HG02678 (cell line): ENCODE measurements around the gene SLC39A11.

ENCODE experiments used
- ATAC-seq: cut with Tn5 transposase; IDR thresholded peaks from one replicate; pipeline ENCODE4 v1.9.1; 2021; ENCODE audit warnings: mild to moderate bottlenecking, moderate library complexity; ENCODE audit not compliant: unreplicated experiment

The SLC39A11 gene

GRCh38 chr17:73045724-73046123, 46.8 kb downstream of the SLC39A11 start:
- ATAC-seq, result no peak

GRCh38 chr17:73043686-73044581, 48.6 kb downstream of the SLC39A11 start:
- ATAC-seq, result no peak

GRCh38 chr17:73042809-73043685, 49.4 kb downstream of the SLC39A11 start:
- ATAC-seq, result no peak

GRCh38 chr17:73042225-73042624, 50.3 kb downstream of the SLC39A11 start:
- no peak for ATAC-seq

GRCh38 chr17:73039282-73039681, 53.2 kb downstream of the SLC39A11 start:
- no peak for ATAC-seq

- no peak for ATAC-seq
These were observed 61.0 kb downstream of the SLC39A11 start for GRCh38 chr17:73031472-73031871.

GRCh38 chr17:73030995-73031394, 61.5 kb downstream of the SLC39A11 start:
- no peak for ATAC-seq

GRCh38 chr17:73030501-73030921, 62.0 kb downstream of the SLC39A11 start:
- no peak for ATAC-seq

- no peak for ATAC-seq
These were observed 62.5 kb downstream of the SLC39A11 start for GRCh38 chr17:73029991-73030390.

- ATAC-seq, result no peak
These were observed 63.5 kb downstream of the SLC39A11 start for GRCh38 chr17:73029021-73029420.

- ATAC-seq, result no peak
These were observed 64.2 kb downstream of the SLC39A11 start for GRCh38 chr17:73028299-73028755.

GRCh38 chr17:73027130-73027741, 65.3 kb downstream of the SLC39A11 start:
- ATAC-seq, result no peak

GRCh38 chr17:73025041-73025560, 67.4 kb downstream of the SLC39A11 start:
- ATAC-seq, result no peak

GRCh38 chr17:73023759-73024158, 68.7 kb downstream of the SLC39A11 start:
- ATAC-seq, result no peak

- no peak for ATAC-seq
These were observed 69.8 kb downstream of the SLC39A11 start for GRCh38 chr17:73022694-73023093.

- no peak for ATAC-seq
These were observed 70.7 kb downstream of the SLC39A11 start for GRCh38 chr17:73021771-73022170.

- ATAC-seq, result no peak
These were observed 72.4 kb downstream of the SLC39A11 start for GRCh38 chr17:73020110-73020509.

GRCh38 chr17:73018599-73018998, 73.9 kb downstream of the SLC39A11 start:
- no peak for ATAC-seq

GRCh38 chr17:73017658-73018057, 74.8 kb downstream of the SLC39A11 start:
- ATAC-seq, result no peak

GRCh38 chr17:73015722-73016276, 76.7 kb downstream of the SLC39A11 start:
- ATAC-seq, result no peak
